ENCODE data around the gene CA11. TPM values are rescaled to one million over a fixed set of nuclear protein-coding genes. Genes with fewer than 3 reads are reported as not detected.

The CA11 gene
- total RNA-seq, 1 experiment from 2014 or later, result 38.2 TPM

GRCh38 chr19:48665786-48666185 lies 19.8 kb upstream of the CA11 start:
- ChIA-PET POLR2A (ENCODE audit: low non-redundant PET) (no interaction called here), CTCF (no interaction called here)
- TF ChIP-seq CTCF (conservative IDR thresholded peaks at IDR 0.05; ENCODE audit: low read depth, low read length) (no peak), EZH2 (IDR thresholded peaks at IDR 0.05; ENCODE audit: borderline replicate concordance, low read depth, low read length, poor library complexity, severe bottlenecking) (no peak)
- intact Hi-C loops (cut with micrococcal nuclease; ENCODE audit: unreplicated experiment), result no loop called here
- no TSS peak for BruUV-seq (replicated peaks)
- no peak overlapping the region for H3K4me3 ChIP-seq (ENCODE audit: low read depth, low read length, poor library complexity, severe bottlenecking)
- DNase-seq (ENCODE audit: low spot score), result no peak
- H3K36me3 ChIP-seq (ENCODE audit: insufficient read depth, low read length, poor library complexity, severe bottlenecking), result no peaks in the 10 kb centered on the region
- H3K9me3 ChIP-seq (ENCODE audit: low read depth, low read length, poor library complexity, severe bottlenecking), result no peaks in the 10 kb centered on the region
- H3K27ac ChIP-seq (ENCODE audit: low read depth, low read length, poor library complexity, severe bottlenecking), result no peak overlapping the region
- H3K4me1 ChIP-seq (ENCODE audit: insufficient read depth, low read length, poor library complexity, severe bottlenecking), result no peaks in the 10 kb centered on the region
- no peaks in the 10 kb centered on the region for H3K27me3 ChIP-seq (replicated peaks; ENCODE audit: insufficient read depth, low read depth, low read length, poor library complexity)

GRCh38 chr19:48664476-48664875 lies 18.5 kb upstream of the CA11 start:
- H3K4me1 ChIP-seq (ENCODE audit: insufficient read depth, low read length, poor library complexity, severe bottlenecking), result no peaks in the 10 kb centered on the region
- CTCF ChIA-PET, result interaction anchor here (0.6 to 0.7 kb wide), 2 partner anchors 176 to 906 kb away, joined by 3 to 4 read pairs; no protein-coding TSS in a partner anchor
- H3K4me3 ChIP-seq (ENCODE audit: low read depth, low read length, poor library complexity, severe bottlenecking), result no peak overlapping the region
- H3K27me3 ChIP-seq (replicated peaks; ENCODE audit: insufficient read depth, low read depth, low read length, poor library complexity), result no peaks in the 10 kb centered on the region
- intact Hi-C loops (cut with micrococcal nuclease; ENCODE audit: unreplicated experiment), result no loop called here
- H3K36me3 ChIP-seq (ENCODE audit: insufficient read depth, low read length, poor library complexity, severe bottlenecking), result no peaks in the 10 kb centered on the region
- H3K27ac ChIP-seq (ENCODE audit: low read depth, low read length, poor library complexity, severe bottlenecking), result no peak overlapping the region
- no TSS peak for BruUV-seq (replicated peaks)
- TF ChIP-seq EZH2 (IDR thresholded peaks at IDR 0.05; ENCODE audit: borderline replicate concordance, low read depth, low read length, poor library complexity, severe bottlenecking) (no peak), CTCF (conservative IDR thresholded peaks at IDR 0.05; ENCODE audit: low read depth, low read length) (no peak)
- DNase-seq (ENCODE audit: low spot score), result no peak
- H3K9me3 ChIP-seq (ENCODE audit: low read depth, low read length, poor library complexity, severe bottlenecking), result no peaks in the 10 kb centered on the region
- POLR2A ChIA-PET (ENCODE audit: low non-redundant PET), result no interaction called here

GRCh38 chr19:48663667-48664066 lies 17.7 kb upstream of the CA11 start:
- CTCF ChIA-PET, result no interaction called here
- DNase-seq (ENCODE audit: low spot score), result no peak
- Histone ChIP-seq H3K4me3 (ENCODE audit: low read depth, low read length, poor library complexity, severe bottlenecking) (no peak overlapping the region), H3K27ac (ENCODE audit: low read depth, low read length, poor library complexity, severe bottlenecking) (no peak overlapping the region), H3K9me3 (ENCODE audit: low read depth, low read length, poor library complexity, severe bottlenecking) (no peaks in the 10 kb centered on the region), H3K27me3 (replicated peaks; ENCODE audit: insufficient read depth, low read depth, low read length, poor library complexity) (no peaks in the 10 kb centered on the region), H3K36me3 (ENCODE audit: insufficient read depth, low read length, poor library complexity, severe bottlenecking) (no peaks in the 10 kb centered on the region), H3K4me1 (ENCODE audit: insufficient read depth, low read length, poor library complexity, severe bottlenecking) (no peaks in the 10 kb centered on the region)
- TF ChIP-seq EZH2 (IDR thresholded peaks at IDR 0.05; ENCODE audit: borderline replicate concordance, low read depth, low read length, poor library complexity, severe bottlenecking) (no peak), CTCF (conservative IDR thresholded peaks at IDR 0.05; ENCODE audit: low read depth, low read length) (no peak)
- POLR2A ChIA-PET (ENCODE audit: low non-redundant PET), result no interaction called here
- BruUV-seq (replicated peaks), result no TSS peak
- intact Hi-C loops (cut with micrococcal nuclease; ENCODE audit: unreplicated experiment), result no loop called here

All from A673 (cell line).